Osteocyte (in vitro differentiated cells): ENCODE results near the gene CEP85L. TPM values are rescaled to one million over a fixed set of nuclear protein-coding genes. Genes with fewer than 3 reads are reported as not detected.

ENCODE experiments used
- DNase-seq: peaks from one replicate; pipeline ENCODE4 v3.0.0; 2021; ENCODE audit warnings: mixed read lengths; ENCODE audit not compliant: unreplicated experiment; ENCODE audit errors: extremely low spot score
- H3K27ac Mint-ChIP-seq: one replicate; pipeline ENCODE4 v1.8.0; 2021; ENCODE audit warnings: mild to moderate bottlenecking, mixed read lengths; ENCODE audit not compliant: unreplicated experiment
- H3K27me3 Mint-ChIP-seq: one replicate; pipeline ENCODE4 v1.8.0; 2021; ENCODE audit warnings: mixed read lengths; ENCODE audit not compliant: unreplicated experiment
- H3K36me3 Mint-ChIP-seq: one replicate; pipeline ENCODE4 v1.8.0; 2021; ENCODE audit warnings: mixed read lengths; ENCODE audit not compliant: unreplicated experiment
- H3K4me1 Mint-ChIP-seq: one replicate; pipeline ENCODE4 v1.8.0; 2021; ENCODE audit warnings: mixed read lengths; ENCODE audit not compliant: unreplicated experiment
- H3K4me3 Mint-ChIP-seq: one replicate; pipeline ENCODE4 v1.8.0; 2021; ENCODE audit warnings: mild to moderate bottlenecking, moderate library complexity, mixed read lengths; ENCODE audit not compliant: unreplicated experiment
- H3K9me3 Mint-ChIP-seq: one replicate; pipeline ENCODE4 v1.8.0; 2021; ENCODE audit warnings: mixed read lengths; ENCODE audit not compliant: unreplicated experiment
- total RNA-seq: library from RNA; stranded (reverse); gene quantifications from 2 replicates; pipeline ENCODE4 v1.2.1, GENCODE V29; 2021
- TF ChIP-seq, protein P1 (sequence below): fragments of 200-600 bp; sonication (generic); IDR thresholded peaks from 2 replicates; pipeline ENCODE4 v1.5.0; 2021; ENCODE audit warnings: antibody characterized with exemption, mild to moderate bottlenecking, moderate library complexity

The CEP85L gene
- total RNA-seq, 1 donor from 2014 or later = 10.4 TPM

- Mint-ChIP-seq H3K4me3 (no peak overlapping the region), H3K27me3 (no peaks in the 10 kb centered on the region), H3K27ac (no peak overlapping the region), H3K36me3 (no peaks in the 10 kb centered on the region), H3K9me3 (no peaks in the 10 kb centered on the region), H3K4me1 (peaks cover 4% of the 10 kb centered on the region)
- TF ChIP-seq, protein P1, sequence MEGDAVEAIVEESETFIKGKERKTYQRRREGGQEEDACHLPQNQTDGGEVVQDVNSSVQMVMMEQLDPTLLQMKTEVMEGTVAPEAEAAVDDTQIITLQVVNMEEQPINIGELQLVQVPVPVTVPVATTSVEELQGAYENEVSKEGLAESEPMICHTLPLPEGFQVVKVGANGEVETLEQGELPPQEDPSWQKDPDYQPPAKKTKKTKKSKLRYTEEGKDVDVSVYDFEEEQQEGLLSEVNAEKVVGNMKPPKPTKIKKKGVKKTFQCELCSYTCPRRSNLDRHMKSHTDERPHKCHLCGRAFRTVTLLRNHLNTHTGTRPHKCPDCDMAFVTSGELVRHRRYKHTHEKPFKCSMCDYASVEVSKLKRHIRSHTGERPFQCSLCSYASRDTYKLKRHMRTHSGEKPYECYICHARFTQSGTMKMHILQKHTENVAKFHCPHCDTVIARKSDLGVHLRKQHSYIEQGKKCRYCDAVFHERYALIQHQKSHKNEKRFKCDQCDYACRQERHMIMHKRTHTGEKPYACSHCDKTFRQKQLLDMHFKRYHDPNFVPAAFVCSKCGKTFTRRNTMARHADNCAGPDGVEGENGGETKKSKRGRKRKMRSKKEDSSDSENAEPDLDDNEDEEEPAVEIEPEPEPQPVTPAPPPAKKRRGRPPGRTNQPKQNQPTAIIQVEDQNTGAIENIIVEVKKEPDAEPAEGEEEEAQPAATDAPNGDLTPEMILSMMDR = peak; percentile 78
- DNase-seq = no peak
Observed at GRCh38 chr6:118618676-118619377, 32.6 kb downstream of the CEP85L start.

- Mint-ChIP-seq H3K36me3 (peaks cover 3% of the 10 kb centered on the region), H3K27ac (no peak overlapping the region), H3K4me1 (peaks cover 4% of the 10 kb centered on the region), H3K4me3 (no peak overlapping the region), H3K9me3 (no peaks in the 10 kb centered on the region), H3K27me3 (no peaks in the 10 kb centered on the region)
- no peak for DNase-seq
- TF ChIP-seq, protein P1 = no peak
Observed at GRCh38 chr6:118617417-118617816, 34.0 kb downstream of the CEP85L start.

- Mint-ChIP-seq H3K9me3 (peaks cover 18% of the 10 kb centered on the region), H3K27me3 (no peaks in the 10 kb centered on the region), H3K36me3 (peaks cover 16% of the 10 kb centered on the region), H3K27ac (no peak overlapping the region), H3K4me3 (no peak overlapping the region), H3K4me1 (no peaks in the 10 kb centered on the region)
- DNase-seq = no peak
- TF ChIP-seq, protein P1 = no peak
Observed at GRCh38 chr6:118611334-118611733, 40.1 kb downstream of the CEP85L start.

DNA sequence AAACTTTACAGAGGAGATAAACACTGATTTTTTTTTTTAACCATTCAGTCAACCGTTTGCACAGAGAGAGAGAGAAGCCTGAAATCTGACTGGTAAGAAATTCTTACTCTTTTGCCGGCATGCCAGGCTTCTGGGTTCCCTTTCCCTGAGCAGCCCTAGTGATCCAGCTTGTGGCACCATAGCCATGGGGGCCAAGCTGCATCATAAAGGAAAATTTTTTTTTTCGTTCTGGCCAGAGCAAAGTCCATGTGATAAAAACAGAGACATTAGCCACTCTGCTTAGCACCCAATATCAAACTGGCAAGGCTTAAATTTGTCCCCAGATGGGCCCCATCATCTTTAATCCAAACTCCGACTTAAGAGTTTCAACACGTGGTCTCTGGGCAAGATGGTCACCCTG, 44.5 kb downstream of the CEP85L start:
- H3K36me3 Mint-ChIP-seq = peaks cover 12% of the 10 kb centered on the region
- H3K27me3 Mint-ChIP-seq = no peaks in the 10 kb centered on the region
- no peak for DNase-seq
- TF ChIP-seq, protein P1 = no peak
- H3K4me1 Mint-ChIP-seq = no peaks in the 10 kb centered on the region
- peaks cover 15% of the 10 kb centered on the region for H3K9me3 Mint-ChIP-seq
- H3K27ac Mint-ChIP-seq = no peak overlapping the region
- no peak overlapping the region for H3K4me3 Mint-ChIP-seq

- no peak overlapping the region for H3K4me3 Mint-ChIP-seq
- no peak for DNase-seq
- H3K9me3 Mint-ChIP-seq = peaks cover 9% of the 10 kb centered on the region
- no peaks in the 10 kb centered on the region for H3K4me1 Mint-ChIP-seq
- no peak overlapping the region for H3K27ac Mint-ChIP-seq
- TF ChIP-seq, protein P1 = no peak
- H3K36me3 Mint-ChIP-seq = peaks cover 9% of the 10 kb centered on the region
- H3K27me3 Mint-ChIP-seq = no peaks in the 10 kb centered on the region
Observed at GRCh38 chr6:118606268-118606667, 45.1 kb downstream of the CEP85L start.
